ENCODE data around the gene CENPP.

Gene CENPP

GRCh38 chr9:92669527-92669889, 343.8 kb downstream of the CENPP start:
- TF ChIP-seq CTCF (IDR thresholded peaks at IDR 0.05; ENCODE audit: control extremely low read depth, extremely low read depth, low read depth, missing control alignments): no peak
- CTCF ChIA-PET: interaction anchor here (1.2 kb wide), 1 partner anchor 96 kb away, joined by 3 read pairs; no protein-coding TSS in a partner anchor
- peak; percentile 48 for DNase-seq (ENCODE audit: extremely low spot score)
- POLR2A ChIA-PET: interaction anchor here (0.6 to 1.2 kb wide), 4 partner anchors 48 to 469 kb away, joined by 3 to 6 read pairs (median 4); partner anchors contain the start of gene CENPP
